HEK293T (cell line): ENCODE results near the gene CDH13.

ENCODE experiments used
- CTCF ChIA-PET: fragments of 350-600 bp; formaldehyde crosslinking; extraction: SDS; loops from one replicate; lab custom pipeline; 2021; ENCODE audit warnings: antibody characterized with exemption, inconsistent platforms; lab: Yijun Ruan, JAX
- POLR2A ChIA-PET: fragments of 350-600 bp; formaldehyde crosslinking; extraction: SDS; loops from one replicate; lab custom pipeline; 2020; ENCODE audit warnings: antibody characterized with exemption, inconsistent platforms; lab: Yijun Ruan, JAX
- DNase-seq: peaks from one replicate; pipeline ENCODE4 v3.0.0; 2012; ENCODE audit warnings: mixed read lengths; ENCODE audit errors: extremely low spot score
- ARNT ChIP-seq: fragments of 450-650 bp; IDR thresholded peaks from 2 replicates; pipeline ENCODE4 v1.6.1; 2017; ENCODE audit warnings: mild to moderate bottlenecking
- BHLHE40 ChIP-seq: fragments of 450-650 bp; IDR thresholded peaks from 2 replicates; pipeline ENCODE4 v1.6.1; 2016; ENCODE audit warnings: mild to moderate bottlenecking, moderate library complexity, borderline replicate concordance
- CTBP1 ChIP-seq: fragments of 450-650 bp; IDR thresholded peaks from 2 replicates; pipeline ENCODE4 v1.6.1; 2016; ENCODE audit warnings: borderline replicate concordance
- ELF4 ChIP-seq: fragments of 450-650 bp; IDR thresholded peaks from 2 replicates; pipeline ENCODE4 v1.6.1; 2017; ENCODE audit warnings: antibody characterized with exemption
- FOXA1 ChIP-seq: fragments of 450-650 bp; IDR thresholded peaks from 2 replicates; pipeline ENCODE4 v1.6.1; 2016; ENCODE audit warnings: mild to moderate bottlenecking
- FOXK2 ChIP-seq: fragments of 450-650 bp; IDR thresholded peaks from 2 replicates; pipeline ENCODE4 v1.6.1; 2016; ENCODE audit warnings: mild to moderate bottlenecking
- HDGF ChIP-seq: fragments of 450-650 bp; IDR thresholded peaks from 2 replicates; pipeline ENCODE4 v1.6.1; 2017; ENCODE audit warnings: antibody characterized with exemption, borderline replicate concordance
- L3MBTL2 ChIP-seq: fragments of 450-650 bp; conservative IDR thresholded peaks from 2 replicates; pipeline ENCODE4 v1.6.1; 2016; ENCODE audit warnings: mild to moderate bottlenecking
- LEF1 ChIP-seq: fragments of 450-650 bp; IDR thresholded peaks from 2 replicates; pipeline ENCODE4 v1.6.1; 2017; ENCODE audit warnings: mild to moderate bottlenecking, borderline replicate concordance
- NFRKB ChIP-seq: fragments of 450-650 bp; IDR thresholded peaks from 2 replicates; pipeline ENCODE4 v1.6.1; 2016; ENCODE audit warnings: mild to moderate bottlenecking, moderate library complexity
- SP1 ChIP-seq: fragments of 450-650 bp; IDR thresholded peaks from 2 replicates; pipeline ENCODE4 v1.6.1; 2017
- SUZ12 ChIP-seq: fragments of 450-650 bp; IDR thresholded peaks from 2 replicates; pipeline ENCODE4 v1.6.1; 2016; ENCODE audit warnings: mild to moderate bottlenecking
- TARDBP ChIP-seq: fragments of 450-650 bp; IDR thresholded peaks from 2 replicates; pipeline ENCODE4 v1.6.1; 2016
- ZNF384 ChIP-seq: fragments of 450-650 bp; IDR thresholded peaks from 2 replicates; pipeline ENCODE4 v1.6.1; 2016
- TF ChIP-seq, protein P1 (sequence below): fragments of 450-650 bp; IDR thresholded peaks from 2 replicates; pipeline ENCODE4 v1.6.1; 2016

Gene CDH13

DNA sequence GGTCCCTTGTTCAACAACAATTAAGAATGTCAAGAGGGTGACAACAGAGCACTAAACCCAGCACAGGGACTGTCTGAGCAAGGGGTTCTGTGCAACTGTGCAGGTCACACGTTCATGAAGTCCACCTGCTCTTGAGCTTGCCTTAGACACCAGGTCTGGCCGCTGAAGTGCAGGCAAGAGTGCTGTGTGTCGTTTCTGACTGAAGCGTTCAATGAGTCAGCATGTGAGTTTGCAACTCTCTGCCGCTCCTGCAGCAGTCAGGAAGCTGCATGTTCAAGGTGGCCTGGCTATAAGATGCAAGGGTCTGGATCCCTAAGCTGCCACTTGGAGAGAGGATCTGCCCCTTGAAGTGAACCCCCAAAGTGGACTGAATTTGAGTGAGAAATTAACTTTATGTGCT lies 848.3 kb downstream of the CDH13 start:
- ChIA-PET CTCF (no interaction called here), POLR2A (no interaction called here)
- no peak for TF ChIP-seq NFRKB
- TF ChIP-seq BHLHE40, result no peak
- TF ChIP-seq SP1, result no peak
- DNase-seq, result no peak

DNA sequence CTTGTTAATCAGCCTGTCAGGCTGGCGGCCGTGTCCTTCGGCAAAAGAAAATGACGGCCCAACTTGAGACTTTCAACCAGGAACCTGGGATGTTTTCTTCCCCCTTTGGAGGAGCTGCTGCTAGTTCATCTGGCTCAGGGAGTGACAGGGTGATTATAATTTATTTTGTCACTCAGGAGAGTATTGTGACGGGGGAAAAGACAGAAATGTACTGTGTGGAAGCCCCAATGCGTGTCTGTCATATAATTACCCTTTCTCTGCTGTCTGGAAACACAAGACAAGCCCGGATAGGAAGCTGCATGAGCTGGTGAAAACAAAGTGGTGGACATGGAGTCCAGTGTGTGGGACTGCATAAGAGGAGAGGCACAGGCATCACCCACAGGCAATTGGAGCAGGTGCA lies 854.8 kb downstream of the CDH13 start:
- TF ChIP-seq L3MBTL2 (no peak), CTBP1 (no peak), FOXA1 (no peak)
- ChIA-PET CTCF (no interaction called here), POLR2A (no interaction called here)
- DNase-seq, result no peak

DNA sequence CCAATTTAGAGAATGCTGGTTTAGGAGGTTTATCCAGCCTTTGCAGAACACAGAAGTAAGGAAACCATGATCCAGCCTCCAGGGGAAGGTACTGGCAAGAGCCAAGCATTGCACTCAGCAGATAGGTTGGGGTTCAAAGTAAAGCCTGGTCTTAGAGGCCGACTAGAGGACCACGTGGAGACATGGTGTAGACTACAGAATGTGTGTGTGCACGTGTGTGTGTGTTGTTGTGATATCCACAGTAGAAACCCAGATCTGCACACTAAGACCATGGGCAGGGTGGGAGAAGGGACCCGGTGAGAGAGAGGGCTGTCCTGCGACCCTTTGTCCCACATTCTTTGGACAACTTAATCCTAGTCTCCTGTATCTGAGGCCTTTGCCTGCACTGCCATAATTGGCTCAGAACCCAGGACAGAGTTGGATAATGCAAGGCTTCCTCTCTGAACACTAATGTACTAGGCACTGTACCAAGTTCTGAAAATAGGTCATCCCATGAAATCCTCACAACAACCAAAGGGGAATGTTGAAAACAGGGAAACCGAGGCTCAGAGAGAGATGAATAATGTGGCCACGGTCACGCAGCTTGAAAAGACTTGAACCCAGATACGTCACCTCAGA lies 855.9 kb downstream of the CDH13 start:
- ChIA-PET CTCF (no interaction called here), POLR2A (no interaction called here)
- no peak for TF ChIP-seq ELF4
- no peak for TF ChIP-seq CTBP1
- no peak for TF ChIP-seq LEF1
- no peak for DNase-seq

DNA sequence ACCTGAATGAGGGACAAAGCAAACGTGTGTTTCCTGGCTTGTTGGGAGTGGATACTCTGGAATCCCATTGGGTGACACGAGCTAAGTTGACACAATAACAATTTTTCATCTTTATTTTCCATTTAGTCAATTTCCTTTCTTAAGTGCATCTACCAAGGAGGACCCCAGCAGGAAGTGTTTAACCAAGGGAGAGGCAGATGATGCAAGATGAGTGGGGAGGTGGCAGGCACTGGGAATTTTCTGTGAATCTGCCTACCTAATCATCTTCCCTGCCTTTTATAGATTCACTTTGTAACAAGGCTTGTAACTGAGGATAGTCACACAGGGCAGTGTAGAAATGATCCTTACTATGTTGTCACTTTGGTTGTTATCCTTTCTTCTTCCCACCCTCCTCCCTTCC lies 863.3 kb downstream of the CDH13 start:
- POLR2A ChIA-PET, result no interaction called here
- TF ChIP-seq, protein P1, sequence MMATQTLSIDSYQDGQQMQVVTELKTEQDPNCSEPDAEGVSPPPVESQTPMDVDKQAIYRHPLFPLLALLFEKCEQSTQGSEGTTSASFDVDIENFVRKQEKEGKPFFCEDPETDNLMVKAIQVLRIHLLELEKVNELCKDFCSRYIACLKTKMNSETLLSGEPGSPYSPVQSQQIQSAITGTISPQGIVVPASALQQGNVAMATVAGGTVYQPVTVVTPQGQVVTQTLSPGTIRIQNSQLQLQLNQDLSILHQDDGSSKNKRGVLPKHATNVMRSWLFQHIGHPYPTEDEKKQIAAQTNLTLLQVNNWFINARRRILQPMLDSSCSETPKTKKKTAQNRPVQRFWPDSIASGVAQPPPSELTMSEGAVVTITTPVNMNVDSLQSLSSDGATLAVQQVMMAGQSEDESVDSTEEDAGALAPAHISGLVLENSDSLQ, result no peak
- no peak for TF ChIP-seq ZNF384
- no peak for TF ChIP-seq L3MBTL2
- no peak for TF ChIP-seq BHLHE40
- TF ChIP-seq SUZ12, result no peak
- CTCF ChIA-PET, result no interaction called here
- no peak for DNase-seq

DNA sequence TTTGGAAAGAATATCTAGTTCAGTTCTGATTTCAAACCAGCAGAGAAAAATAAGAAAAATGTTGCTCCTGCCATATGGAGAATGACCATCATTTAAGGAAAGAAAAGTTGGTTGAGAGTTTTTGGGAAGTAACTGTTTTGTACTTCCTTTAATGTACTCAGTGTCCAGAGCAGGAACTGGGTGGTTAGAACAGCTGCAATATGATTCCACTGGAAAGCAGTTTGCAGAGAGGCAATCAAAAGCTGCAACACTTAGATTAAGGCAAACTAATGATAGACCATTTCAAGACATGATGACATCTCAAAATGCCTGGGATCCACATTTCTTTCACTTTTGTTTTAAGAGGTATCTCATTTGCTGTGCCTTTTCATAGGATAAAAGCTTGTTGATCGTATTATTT lies 867.7 kb downstream of the CDH13 start:
- TF ChIP-seq SUZ12, result no peak
- TF ChIP-seq TARDBP, result no peak
- TF ChIP-seq BHLHE40, result no peak
- TF ChIP-seq ARNT, result no peak
- no peak for TF ChIP-seq ELF4
- no peak for TF ChIP-seq LEF1
- no peak for TF ChIP-seq ZNF384
- TF ChIP-seq HDGF, result no peak
- TF ChIP-seq FOXA1, result no peak
- TF ChIP-seq, protein P1, result no peak
- no peak for TF ChIP-seq L3MBTL2
- TF ChIP-seq CTBP1, result no peak
- CTCF ChIA-PET, result no interaction called here
- no peak for DNase-seq
- POLR2A ChIA-PET, result no interaction called here

DNA sequence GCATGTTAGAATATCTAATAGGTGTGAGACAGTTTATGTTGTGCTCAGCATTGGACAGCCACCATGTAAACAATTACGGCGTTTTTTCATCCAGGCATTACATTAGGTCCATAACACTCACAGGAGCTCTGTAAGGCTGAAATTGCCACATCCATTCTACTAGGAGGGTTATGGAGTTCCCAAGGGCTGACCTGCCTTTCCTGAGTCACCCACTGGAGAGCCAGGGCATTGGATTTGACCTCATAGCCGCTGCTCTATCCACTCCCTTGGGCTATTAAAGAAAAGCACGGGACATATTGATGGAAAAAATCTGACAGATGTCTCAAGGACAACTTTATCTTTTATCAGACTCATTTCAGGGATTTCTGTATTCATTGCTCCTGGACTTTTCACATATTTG lies 874.7 kb downstream of the CDH13 start:
- ChIA-PET POLR2A (no interaction called here), CTCF (no interaction called here)
- TF ChIP-seq TARDBP (no peak), HDGF (no peak), CTBP1 (no peak)
- no peak for DNase-seq

DNA sequence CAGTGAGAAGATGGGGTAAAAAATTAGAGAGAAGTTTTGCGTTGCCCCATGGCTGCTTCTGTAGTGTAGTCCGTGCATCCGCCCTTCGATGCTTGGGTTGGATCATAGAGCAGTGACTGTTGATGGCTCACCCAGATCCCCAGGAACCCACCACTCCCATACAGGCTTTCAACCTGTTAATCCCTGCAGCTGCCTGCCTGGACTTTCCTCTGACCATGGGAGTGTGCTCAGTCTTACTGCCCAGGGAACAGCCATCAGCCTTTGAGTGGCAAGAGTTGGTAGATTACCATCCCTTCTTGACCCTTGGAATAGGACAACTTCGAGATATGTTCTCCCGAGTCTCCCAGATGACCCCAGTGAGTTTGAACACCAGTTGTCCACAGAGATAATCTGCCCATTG lies 881.5 kb downstream of the CDH13 start:
- DNase-seq, result no peak
- ChIA-PET POLR2A (no interaction called here), CTCF (no interaction called here)
- TF ChIP-seq TARDBP (no peak), FOXK2 (no peak), SUZ12 (no peak), L3MBTL2 (no peak)
- TF ChIP-seq, protein P1, result no peak

DNA sequence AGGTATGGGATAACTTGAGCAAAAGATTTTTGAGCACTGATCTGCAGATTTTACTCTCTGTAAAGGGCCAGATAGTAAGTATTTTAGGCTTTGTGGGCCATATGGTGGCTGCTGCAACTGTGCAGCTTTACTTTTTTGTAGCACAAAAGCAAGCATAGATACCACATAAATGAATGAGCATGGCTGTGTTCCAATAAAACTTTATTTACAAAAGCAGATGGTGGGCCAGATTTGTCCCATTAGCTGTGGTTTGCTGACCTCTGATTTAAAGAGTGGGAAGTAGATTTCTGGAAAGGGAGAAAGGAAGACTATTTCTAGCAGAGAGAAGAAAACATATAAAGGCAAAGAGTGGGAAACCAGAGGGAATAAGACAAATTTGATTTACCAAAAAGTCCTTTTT lies 882.5 kb downstream of the CDH13 start:
- ChIA-PET CTCF (no interaction called here), POLR2A (no interaction called here)
- no peak for TF ChIP-seq L3MBTL2
- no peak for TF ChIP-seq ARNT
- TF ChIP-seq SUZ12, result no peak
- TF ChIP-seq ZNF384, result no peak
- no peak for DNase-seq
